Ovary (tissue), 9 donors: Measurements from ENCODE around the gene MIB1. TPM values are rescaled to one million over a fixed set of nuclear protein-coding genes. Genes with fewer than 3 reads are reported as not detected.

Source experiments
- DNase-seq, 5 donors: peaks; one replicate each; pipeline ENCODE4 v3.0.0-alpha.2; 2019 to 2020
- H3K27ac ChIP-seq, 2 donors: fragments of 200-600 bp; one replicate each; pipeline versions ENCODE4 v1.5.1 to v1.8.0; 2019 to 2022
- H3K27me3 ChIP-seq: fragments of 200-600 bp; one replicate; pipeline ENCODE4 v1.8.0; 2022
- H3K36me3 ChIP-seq: fragments of 200-600 bp; sonication (generic); one replicate; pipeline ENCODE4 v1.5.1; 2019
- H3K4me1 ChIP-seq: one replicate; pipeline ENCODE4 v1.8.1; 2013; ENCODE audit warnings: mild to moderate bottlenecking, moderate library complexity; ENCODE audit not compliant: insufficient read depth
- H3K4me3 ChIP-seq: fragments of 200-600 bp; sonication (generic); one replicate; pipeline ENCODE4 v1.5.1; 2017
- H3K9me3 ChIP-seq, 2 donors: fragments of 200-600 bp in 1 of 2; sonication (generic) in 1 of 2; one replicate each; pipeline versions ENCODE4 v1.5.1 to v1.8.1; 2013 to 2019; ENCODE audit warnings: mild to moderate bottlenecking in 1 of 2, moderate library complexity in 1 of 2
- EP300 ChIP-seq: sonication (generic); formaldehyde crosslinking; IDR thresholded peaks from one replicate; pipeline ENCODE4 v1.6.1; 2017; ENCODE audit warnings: antibody characterized with exemption
- POLR2A ChIP-seq: fragments of 450-650 bp; IDR thresholded peaks from one replicate; pipeline ENCODE4 v1.6.1; 2017; ENCODE audit warnings: antibody characterized with exemption, mild to moderate bottlenecking, moderate library complexity
- WGBS, 3 donors: extraction: QIAGEN DNeasy Blood & Tissue Kit in 1 of 3; methylation state at CpG; one replicate each; pipeline versions ENCODE4 v1.1.5 to v1.1.7; 2013 to 2017; 5-methylcytosine and 5-hydroxymethylcytosine counted together
- intact Hi-C, 4 donors: fragments of 100-400 bp; cut with DNase I; formaldehyde crosslinking; loops; one replicate each; pipeline versions ENCODE4 v1.11.0 to v1.15.1; 2022 to 2023
- polyA plus RNA-seq, 2 donors: library from polyadenylated mRNA; stranded (reverse); fragments of 200-250 nt in 1 of 2; fragments of 350-450 nt in 1 of 2; fragmentation: Illumina TruSeq in 1 of 2; extraction: RNeasy Lipid Tissue Mini Kit (QIAGEN cat#74804) in 1 of 2; gene quantifications; one replicate each; pipeline ENCODE4 v1.2.3, GENCODE V29; 2013 to 2014
- total RNA-seq, 7 donors: library from RNA; depleted of rRNA in 2 of 7; stranded (reverse); fragments of >200 nt in 2 of 7; fragmentation: NEBNext Ultra II Directional in 3 of 7; extraction: Animal tissue kit (Norgen Biotek cat#: 25700) in 3 of 7; gene quantifications; one replicate each; pipeline versions ENCODE4 v1.1.0 to v1.2.4, GENCODE V29; 2016 to 2023
- TF ChIP-seq, protein P1 (sequence below), 3 donors: fragments of 450-650 bp in 2 of 3; fragments of 200-600 bp in 1 of 3; IDR thresholded peaks; one replicate each; pipeline versions ENCODE4 v1.5.1 to v1.8.0; 2016 to 2022; ENCODE audit warnings: antibody characterized with exemption in 3 of 3, mild to moderate bottlenecking in 1 of 3
- donor health status: DM: no; HTN: no; CAD: no; lungs with moderate emphysema.
- donor health status: DM: no; HTN: no; CAD: no.
- donor health status: Bipolar disorder and iron deficiency.
- donor health status: DM: yes; HTN: yes; CAD: no.
- donor health status: DM: no; HTN: no; CAD: no.
- donor health status: DM: yes; HTN: yes; CAD: no.

Gene MIB1
- total and polyA plus RNA-seq, 9 donors, result 10.3 to 54.8 (median 41.3) TPM

DNA sequence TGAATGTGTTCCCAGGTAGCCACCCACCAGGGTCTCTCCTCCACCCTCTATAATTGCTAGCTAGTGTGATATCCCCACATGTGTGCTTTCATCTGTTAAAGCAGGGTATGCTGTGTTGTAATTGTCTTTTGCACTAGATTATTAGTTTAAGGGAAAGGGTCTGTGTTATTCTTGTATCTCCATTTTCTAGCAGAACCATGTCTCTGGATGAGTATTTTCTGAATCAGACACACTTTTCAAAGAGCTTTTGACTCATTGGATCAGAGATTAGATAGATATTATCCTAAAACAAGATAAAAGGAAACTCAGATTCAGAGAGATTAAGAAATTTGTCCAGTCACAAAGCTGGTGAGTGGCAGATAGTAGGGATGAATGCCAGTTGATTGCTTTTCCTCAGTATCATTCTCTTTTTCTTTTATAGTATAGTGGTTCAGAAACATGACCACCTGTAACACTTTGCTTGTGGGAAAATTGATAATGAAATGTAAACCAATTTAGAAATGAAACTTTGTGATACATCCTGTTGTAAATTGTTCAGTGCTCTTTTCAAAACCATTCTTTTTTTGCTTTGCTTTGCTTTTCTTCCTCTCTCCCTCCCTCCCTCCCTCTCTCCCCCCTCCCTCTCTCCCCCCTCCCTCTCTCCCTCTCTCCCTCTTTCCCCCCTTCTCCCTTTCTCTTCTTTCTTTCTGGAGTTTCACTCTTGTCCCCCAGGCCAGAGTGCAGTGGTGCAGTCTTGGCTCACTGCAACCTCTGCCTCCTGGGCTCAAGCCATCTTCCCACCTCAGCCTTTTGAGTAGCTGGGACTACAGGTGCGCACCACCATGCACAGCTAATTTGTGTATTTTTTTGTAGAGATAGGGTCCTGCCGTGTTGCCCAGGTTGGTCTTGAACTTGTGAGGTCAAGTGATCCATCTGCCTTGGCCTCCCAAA is 7.4 kb downstream of the MIB1 start:
- no peak for DNase-seq
- 65 to 78% (median 67%) methylated on average over 2 of the region's 2 CpGs for WGBS, 3 donors
- H3K9me3 ChIP-seq, result no peaks in the 10 kb centered on the region
- H3K27me3 ChIP-seq, result no peaks in the 10 kb centered on the region
- no peak overlapping the region for H3K4me3 ChIP-seq
- intact Hi-C loops, result no loop called here
- no peak for TF ChIP-seq EP300
- no peak for TF ChIP-seq POLR2A
- H3K4me1 ChIP-seq, result peaks cover 5% of the 10 kb centered on the region
- no peak overlapping the region for H3K27ac ChIP-seq
- H3K36me3 ChIP-seq, result no peaks in the 10 kb centered on the region

DNA sequence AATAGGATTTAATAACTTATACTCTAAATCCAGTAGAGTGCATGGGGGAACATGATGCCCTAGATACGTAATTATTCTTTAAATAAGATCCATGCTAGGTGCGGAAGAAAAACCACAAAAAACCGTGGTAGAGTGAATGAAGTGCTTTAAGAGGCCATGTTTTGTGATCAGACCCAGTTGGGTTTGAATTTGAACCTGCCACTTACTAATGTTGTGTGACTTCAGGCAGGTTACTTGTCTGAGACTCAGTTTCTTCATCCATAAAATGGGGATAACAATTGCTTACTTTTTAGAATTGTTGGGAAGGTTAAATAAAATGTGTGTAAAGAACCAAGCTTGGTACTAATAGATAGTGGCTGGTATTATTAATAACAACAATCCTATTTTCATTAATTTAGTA is 17.2 kb downstream of the MIB1 start:
- 96 to 98% (median 96%) methylated on average over 3 of the region's 3 CpGs for WGBS, 3 donors

DNA sequence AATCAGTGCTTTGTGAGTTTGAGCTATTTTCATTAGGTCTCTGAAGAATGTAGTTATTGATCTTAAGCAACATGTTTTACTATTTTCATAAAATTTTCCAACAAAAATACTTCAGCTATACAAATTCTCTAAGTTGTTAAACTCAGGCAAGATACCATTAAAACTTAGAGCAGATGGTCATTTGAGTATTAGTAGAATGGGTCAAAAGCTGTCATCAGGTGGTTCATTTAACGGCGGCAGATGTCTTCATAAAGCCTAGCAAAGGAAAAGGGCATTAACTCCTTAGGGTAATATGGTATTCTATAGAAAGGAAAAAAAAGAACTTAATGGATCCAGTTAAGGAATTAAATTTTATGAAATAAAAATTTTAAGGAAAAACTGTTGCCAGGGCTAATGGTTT is 19.2 kb downstream of the MIB1 start:
- DNase-seq, result no peak
- H3K9me3 ChIP-seq, result no peaks in the 10 kb centered on the region
- H3K36me3 ChIP-seq, result no peaks in the 10 kb centered on the region
- WGBS, 3 donors, result 32 to 69% (median 50%) methylated on average over 2 of the region's 2 CpGs
- intact Hi-C loops, result no loop called here
- TF ChIP-seq, protein P1, sequence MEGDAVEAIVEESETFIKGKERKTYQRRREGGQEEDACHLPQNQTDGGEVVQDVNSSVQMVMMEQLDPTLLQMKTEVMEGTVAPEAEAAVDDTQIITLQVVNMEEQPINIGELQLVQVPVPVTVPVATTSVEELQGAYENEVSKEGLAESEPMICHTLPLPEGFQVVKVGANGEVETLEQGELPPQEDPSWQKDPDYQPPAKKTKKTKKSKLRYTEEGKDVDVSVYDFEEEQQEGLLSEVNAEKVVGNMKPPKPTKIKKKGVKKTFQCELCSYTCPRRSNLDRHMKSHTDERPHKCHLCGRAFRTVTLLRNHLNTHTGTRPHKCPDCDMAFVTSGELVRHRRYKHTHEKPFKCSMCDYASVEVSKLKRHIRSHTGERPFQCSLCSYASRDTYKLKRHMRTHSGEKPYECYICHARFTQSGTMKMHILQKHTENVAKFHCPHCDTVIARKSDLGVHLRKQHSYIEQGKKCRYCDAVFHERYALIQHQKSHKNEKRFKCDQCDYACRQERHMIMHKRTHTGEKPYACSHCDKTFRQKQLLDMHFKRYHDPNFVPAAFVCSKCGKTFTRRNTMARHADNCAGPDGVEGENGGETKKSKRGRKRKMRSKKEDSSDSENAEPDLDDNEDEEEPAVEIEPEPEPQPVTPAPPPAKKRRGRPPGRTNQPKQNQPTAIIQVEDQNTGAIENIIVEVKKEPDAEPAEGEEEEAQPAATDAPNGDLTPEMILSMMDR (IDR thresholded peaks at IDR 0.05), result no peak
- no peak for TF ChIP-seq EP300
- H3K4me1 ChIP-seq, result peaks cover 8% of the 10 kb centered on the region
- H3K27ac ChIP-seq, result no peak overlapping the region
- H3K27me3 ChIP-seq, result no peaks in the 10 kb centered on the region
- H3K4me3 ChIP-seq, result no peak overlapping the region

More for the DNA sequence above, 17.2 kb downstream of the MIB1 start:
- H3K4me1 ChIP-seq, result peaks cover 7% of the 10 kb centered on the region
- intact Hi-C loops, result no loop called here
- TF ChIP-seq EP300 (no peak), POLR2A (no peak)
- TF ChIP-seq, protein P1 (IDR thresholded peaks at IDR 0.05), result no peak
- no peak overlapping the region for H3K4me3 ChIP-seq
- H3K27ac ChIP-seq, result no peak overlapping the region
- no peaks in the 10 kb centered on the region for H3K9me3 ChIP-seq
- H3K27me3 ChIP-seq, result no peaks in the 10 kb centered on the region
- no peak for DNase-seq
- H3K36me3 ChIP-seq, result no peaks in the 10 kb centered on the region

DNA sequence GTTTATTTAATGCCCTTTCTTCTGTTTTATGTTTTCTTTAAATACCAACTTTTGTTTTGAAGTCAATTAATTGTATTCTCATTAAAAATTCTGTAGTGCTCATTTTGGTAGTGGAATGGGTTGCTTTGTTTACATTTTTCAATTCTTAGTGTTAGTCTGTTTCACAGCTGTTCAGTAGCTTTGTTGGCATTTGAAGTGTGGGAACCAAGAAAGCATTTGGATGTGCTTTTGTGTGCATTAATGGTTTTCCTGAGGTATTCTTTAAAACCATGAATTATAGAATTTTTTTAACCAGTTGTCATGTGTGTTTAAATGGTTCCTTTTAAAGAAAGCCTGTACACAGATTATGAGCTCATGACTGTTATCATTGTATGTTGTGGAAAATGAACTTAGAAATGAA is 19.7 kb downstream of the MIB1 start:
- TF ChIP-seq EP300 (no peak), POLR2A (no peak)
- TF ChIP-seq, protein P1 (IDR thresholded peaks at IDR 0.05), result no peak
- Histone ChIP-seq H3K4me1 (peaks cover 8% of the 10 kb centered on the region), H3K4me3 (no peak overlapping the region), H3K27ac (no peak overlapping the region), H3K9me3 (no peaks in the 10 kb centered on the region), H3K36me3 (no peaks in the 10 kb centered on the region), H3K27me3 (no peaks in the 10 kb centered on the region)
- intact Hi-C loops, result no loop called here
- no peak for DNase-seq

DNA sequence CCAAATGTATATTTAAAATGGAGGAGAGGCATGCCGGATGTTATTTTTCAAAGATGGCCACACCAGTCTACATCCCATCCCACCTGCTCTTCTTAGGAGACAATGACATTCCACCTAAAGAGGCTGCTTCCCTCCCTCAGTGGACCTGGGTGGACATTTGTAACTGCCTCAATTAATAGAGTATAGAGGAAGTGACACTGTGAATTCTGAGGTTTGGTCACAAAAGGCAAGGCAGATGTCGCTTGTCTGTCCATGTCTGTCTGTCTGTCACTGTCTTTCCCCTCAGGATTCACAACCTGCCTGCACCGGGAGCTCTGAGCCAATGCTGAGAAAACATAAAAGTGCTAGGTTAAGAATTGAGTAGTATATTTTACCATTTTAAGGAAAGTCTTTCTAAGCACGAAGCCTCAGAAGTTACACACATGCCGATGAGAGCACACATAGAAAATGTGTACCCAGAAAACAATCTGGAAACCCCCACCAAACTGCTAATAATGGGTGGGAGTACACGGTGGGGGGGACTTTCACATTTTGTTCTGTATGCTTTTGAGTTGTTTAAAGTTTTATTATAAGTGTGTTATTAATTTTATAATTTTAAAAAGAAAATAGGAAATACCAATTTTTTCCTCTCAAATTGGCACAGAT is 21.0 kb downstream of the MIB1 start:
- Histone ChIP-seq H3K9me3 (no peaks in the 10 kb centered on the region), H3K36me3 (no peaks in the 10 kb centered on the region), H3K27ac (no peak overlapping the region), H3K4me1 (peaks cover 8% of the 10 kb centered on the region), H3K27me3 (no peaks in the 10 kb centered on the region), H3K4me3 (no peak overlapping the region)
- no peak for TF ChIP-seq EP300
- TF ChIP-seq POLR2A, result no peak
- TF ChIP-seq, protein P1 (IDR thresholded peaks at IDR 0.05), result no peak
- intact Hi-C loops, result no loop called here
- 63 to 77% (median 69%) methylated on average over 6 of the region's 6 CpGs for WGBS, 3 donors
- DNase-seq, result no peak
